GM12873 (cell line): ENCODE results near the gene VIPR1.

ENCODE experiments used
- TF ChIP-seq, protein P1 (sequence below): IDR thresholded peaks from 2 replicates; pipeline ENCODE4 v1.5.1; 2012; ENCODE audit warnings: low read depth, mild to moderate bottlenecking, moderate library complexity, low read length, control low read depth; ENCODE audit not compliant: insufficient read depth; ENCODE audit errors: missing control alignments

The VIPR1 gene

DNA sequence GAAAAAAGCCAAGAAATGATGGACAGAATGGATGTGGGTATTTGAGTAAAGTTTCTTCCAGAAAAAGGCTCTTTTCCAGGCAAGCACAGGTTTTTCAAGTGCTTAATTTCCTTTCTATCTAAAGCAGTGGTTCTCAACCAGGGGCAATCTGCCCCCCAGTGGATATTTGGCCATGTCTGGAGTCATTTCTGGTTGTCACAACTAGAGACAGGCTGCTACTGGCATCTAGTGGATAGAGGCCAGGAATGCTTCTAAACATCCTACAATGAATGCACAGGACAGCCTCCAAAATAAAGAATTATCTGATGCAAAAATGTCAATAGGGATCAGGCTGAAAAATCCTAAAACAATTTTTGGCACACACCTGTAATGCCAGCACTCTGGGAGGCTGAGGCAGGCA lies 55.4 kb downstream of the VIPR1 start:
- TF ChIP-seq, protein P1, sequence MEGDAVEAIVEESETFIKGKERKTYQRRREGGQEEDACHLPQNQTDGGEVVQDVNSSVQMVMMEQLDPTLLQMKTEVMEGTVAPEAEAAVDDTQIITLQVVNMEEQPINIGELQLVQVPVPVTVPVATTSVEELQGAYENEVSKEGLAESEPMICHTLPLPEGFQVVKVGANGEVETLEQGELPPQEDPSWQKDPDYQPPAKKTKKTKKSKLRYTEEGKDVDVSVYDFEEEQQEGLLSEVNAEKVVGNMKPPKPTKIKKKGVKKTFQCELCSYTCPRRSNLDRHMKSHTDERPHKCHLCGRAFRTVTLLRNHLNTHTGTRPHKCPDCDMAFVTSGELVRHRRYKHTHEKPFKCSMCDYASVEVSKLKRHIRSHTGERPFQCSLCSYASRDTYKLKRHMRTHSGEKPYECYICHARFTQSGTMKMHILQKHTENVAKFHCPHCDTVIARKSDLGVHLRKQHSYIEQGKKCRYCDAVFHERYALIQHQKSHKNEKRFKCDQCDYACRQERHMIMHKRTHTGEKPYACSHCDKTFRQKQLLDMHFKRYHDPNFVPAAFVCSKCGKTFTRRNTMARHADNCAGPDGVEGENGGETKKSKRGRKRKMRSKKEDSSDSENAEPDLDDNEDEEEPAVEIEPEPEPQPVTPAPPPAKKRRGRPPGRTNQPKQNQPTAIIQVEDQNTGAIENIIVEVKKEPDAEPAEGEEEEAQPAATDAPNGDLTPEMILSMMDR = no peak

DNA sequence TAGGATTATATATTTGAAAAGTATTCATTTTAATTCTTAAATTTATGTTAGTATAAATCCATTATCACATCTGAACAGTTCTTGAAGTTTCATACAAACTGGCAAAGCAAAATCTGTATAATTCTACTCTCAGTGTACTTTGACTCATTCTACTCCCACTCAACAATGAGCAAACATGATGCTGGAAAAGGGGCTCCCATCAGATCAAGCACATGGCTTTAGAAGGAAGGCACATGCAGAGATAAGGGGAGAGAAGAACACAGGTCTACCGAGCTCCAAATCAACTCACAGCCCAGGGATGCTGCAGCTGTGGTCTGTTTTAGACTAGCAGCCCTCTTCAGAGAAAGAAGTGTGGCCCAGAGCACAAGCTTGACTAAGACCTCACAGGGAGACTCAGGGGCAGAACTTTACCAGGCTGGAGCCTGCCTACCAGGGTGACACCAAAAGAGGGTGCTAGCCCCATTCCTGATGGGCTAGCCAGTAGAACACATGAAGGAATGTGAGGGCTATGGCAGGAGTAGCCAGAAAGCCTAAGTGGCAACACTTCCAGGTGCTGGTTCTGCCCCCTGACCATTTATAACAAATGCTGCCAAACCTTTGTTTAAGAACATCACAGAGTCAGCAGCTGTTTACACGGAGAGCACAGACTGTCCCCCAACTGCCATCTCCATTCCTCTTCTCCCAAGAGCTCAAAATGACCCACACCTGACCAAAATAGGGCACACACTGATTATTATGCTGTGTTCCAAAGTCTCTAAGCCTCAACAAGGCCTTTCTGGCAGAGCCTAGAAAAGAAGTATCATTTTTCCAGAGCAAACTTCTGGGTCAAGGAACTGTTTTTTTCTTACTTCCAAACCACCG lies 59.8 kb downstream of the VIPR1 start:
- TF ChIP-seq, protein P1 = no peak

DNA sequence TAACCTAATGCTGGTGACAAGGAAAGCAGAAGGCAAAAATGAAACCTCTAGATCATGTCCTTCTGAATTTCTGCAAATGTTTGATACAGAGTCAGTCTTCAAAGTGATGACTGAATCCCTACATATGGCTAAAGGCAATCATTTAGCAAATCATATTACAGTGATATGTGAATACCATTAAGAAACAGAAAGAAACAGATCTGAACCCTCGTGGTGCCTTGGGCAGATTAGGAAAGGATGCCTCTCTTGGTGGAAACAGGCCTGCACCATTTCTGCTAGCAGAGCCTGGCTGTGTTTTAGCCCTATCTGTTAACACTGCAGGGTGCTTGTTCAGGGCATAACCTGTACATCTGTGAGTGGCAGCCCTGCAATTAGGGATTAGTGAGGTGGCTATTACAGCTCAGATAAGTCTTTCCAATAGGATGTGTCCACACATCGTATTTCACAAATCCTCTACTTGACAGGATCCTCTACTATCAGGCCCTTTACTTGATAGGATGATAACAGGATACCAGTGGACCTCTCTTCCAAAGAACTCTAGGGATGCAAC lies 67.2 kb downstream of the VIPR1 start:
- TF ChIP-seq, protein P1 = no peak

DNA sequence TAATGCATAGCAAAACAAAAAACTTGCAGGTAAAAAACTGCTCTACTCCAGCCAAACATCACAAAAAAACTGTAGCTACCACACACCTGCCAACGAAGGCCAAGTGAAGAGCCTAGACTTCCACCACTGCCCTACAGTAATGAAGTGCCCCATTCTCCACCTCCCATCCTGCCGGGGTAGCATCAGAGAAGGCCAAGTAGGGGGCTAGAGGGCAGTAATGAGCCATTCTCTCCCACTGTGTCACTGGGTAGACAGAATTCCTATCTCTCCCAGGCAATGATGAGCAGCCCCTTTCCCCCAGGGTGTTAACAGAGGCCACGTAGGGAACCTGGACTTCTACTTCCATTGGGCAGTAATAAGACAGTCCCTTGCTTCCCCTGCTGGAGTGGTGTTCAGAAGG lies 69.8 kb downstream of the VIPR1 start:
- TF ChIP-seq, protein P1 = peak; percentile 73

DNA sequence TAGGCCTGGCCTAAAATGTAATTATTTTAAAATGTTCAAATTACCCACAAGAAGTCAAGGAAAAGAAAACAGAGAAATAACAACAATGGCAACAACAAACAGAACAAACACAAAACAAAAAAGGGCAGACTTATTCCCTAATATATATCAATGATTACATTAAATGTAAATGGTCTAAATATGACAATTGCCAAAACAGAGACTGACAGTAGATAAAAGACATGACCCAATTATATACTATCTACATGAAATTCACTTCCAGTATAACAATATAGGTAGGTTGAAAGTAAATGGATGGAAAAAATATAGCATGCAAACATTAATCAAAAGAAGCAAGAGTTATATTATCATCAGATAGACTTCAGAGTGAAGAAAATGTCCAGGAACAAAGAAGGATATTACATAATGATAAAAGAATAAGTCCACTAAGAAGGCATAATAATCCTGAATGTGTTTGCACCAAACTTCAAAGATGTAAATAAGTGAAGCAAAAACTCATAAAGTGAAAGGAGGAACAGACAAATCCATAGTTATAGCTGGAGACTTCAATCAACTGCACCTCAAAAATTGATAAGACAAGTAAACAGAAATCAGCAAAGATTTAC lies 72.8 kb downstream of the VIPR1 start:
- TF ChIP-seq, protein P1 = no peak

DNA sequence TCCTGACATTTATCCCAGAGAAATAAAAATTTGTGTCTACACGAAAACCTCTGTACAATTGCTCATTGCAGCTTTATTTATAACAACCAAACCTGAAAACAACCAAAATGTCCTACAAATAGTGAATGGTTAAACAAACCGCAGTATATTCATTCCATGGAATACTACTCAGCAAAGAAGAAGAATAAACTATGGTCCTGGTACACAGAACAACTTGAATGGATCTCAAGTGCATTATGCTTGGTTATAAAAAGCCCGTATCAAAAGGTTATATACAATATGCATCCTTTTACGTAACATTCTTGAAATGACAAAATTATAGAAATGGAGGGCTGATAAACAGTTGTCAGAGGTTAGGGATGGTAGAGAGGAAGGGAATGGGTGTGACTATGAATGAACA lies 75.6 kb downstream of the VIPR1 start:
- TF ChIP-seq, protein P1 = no peak

DNA sequence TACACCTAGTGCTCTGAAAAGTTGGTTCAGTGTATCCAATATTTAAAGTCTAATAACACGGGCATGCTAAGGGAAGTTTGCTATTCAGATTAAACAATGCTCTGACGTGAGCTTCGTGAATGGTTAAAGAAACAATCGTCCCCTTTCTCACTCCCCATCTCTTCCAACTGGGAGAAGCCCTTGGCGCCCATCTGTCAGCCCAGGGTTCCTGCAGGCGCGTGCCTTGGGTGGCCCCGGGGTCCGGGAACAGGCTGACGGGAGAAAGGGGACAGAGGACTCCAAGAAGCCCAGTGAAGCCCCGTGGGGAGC lies 78.9 kb downstream of the VIPR1 start:
- TF ChIP-seq, protein P1 = no peak
